Mucosa of gallbladder (tissue), 1 donor: ENCODE results near the gene SON. TPM values are rescaled to one million over a fixed set of nuclear protein-coding genes. Genes with fewer than 3 reads are reported as not detected.
A peak's percentile ranks its signal among the peaks of the same experiment; 100 is the strongest.
"Not testable (repeated sequence)": the region's sequence is repeated elsewhere in the genome, so short reads cannot be mapped to it uniquely, and the experiment has no call there.

Experiments used
- DNase-seq: peaks from one replicate; pipeline ENCODE4 v3.0.0-alpha.2; 2020; ENCODE audit warnings: low spot score
- total RNA-seq: library from RNA; stranded (reverse); gene quantifications from one replicate; pipeline ENCODE4 v1.2.1, GENCODE V29; 2021
- donor health status: DM: no; HTN: no; CAD: no.

SON gene
- total RNA-seq, 1 donor from 2014 or later = 257 TPM

DNA sequence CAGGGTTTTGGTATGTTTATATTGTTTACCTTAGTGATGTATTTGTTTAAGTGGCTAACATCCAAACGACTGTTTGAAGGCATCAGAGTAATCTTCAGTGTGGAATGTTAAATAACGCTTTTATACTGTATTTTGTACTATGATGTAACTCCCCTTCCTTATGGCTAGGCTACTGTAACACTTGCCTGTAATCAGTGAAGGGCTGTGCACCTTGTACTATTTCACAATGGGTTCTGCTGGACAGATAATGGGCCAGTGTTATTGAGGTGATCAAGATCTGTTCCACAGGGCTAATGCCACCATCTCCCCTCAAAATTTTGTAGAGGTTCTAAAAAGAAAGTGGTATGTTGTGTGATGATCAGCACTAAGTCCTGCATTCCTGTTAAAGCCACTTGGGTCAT is 33.9 kb downstream of the SON start:
- DNase-seq = not testable (repeated sequence)

DNA sequence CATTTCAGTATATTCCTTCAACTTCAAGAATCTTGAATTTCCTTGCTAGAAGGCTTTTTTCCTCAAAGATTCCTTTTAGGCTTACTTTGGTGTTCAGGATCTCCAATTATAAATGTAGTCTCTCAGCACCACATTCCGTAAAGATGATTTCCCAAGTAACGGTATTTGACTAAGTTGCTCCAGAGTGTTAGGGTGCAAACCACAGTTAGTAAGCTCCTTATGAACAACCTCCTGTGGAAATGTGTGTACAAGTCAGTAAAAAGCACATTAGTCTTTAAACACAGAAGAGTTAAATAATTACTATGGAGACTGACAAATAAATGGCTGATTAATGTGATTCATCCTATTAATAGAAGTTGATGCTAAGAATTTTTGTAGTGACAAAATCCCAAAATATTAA is 35.4 kb downstream of the SON start:
- DNase-seq = no peak

DNA sequence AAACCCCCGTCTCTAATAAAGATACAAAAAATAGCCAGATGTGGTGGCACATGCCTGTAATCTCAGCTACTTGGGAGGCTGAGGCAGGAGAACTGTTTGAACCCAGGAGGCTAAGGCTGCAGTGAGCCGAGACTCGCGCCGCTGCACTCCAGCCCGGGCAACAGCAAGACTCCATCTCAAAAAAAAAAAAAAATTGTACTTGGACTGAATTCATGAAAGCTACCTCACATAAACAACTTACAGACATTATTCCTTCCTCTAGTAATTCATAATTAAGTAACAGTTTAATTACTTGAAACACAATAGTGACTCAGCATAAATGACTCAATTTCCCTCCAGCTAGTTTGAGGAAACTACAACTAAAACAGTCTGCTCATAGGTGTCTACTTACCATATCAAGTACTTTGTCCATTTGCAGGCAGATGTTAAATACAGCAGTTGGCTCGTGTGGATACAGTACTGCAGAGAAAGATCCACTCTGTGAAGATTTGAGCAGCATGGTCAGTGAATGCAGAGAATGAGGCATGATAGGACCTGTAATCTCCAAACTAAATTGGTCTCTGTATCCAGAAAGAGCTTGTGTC is 36.2 kb downstream of the SON start:
- DNase-seq = no peak

DNA sequence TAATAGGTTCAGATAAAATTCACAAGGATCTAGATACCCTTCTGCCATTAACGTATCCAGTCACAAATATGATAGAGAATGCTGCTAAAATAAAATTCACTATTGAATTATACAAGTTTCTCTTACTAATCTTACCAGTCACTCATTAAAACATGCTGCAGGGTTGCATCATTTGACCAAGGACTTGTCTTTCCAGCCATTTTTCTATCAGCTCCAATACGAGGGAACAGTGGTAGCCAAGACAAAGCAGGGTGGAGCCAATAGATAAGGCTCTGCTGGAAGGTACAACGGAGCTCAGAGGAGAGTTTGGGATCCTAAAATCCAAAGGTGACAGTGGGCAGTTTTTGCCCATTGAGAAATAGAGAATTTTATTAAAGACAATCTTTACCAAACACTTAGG is 41.6 kb downstream of the SON start:
- DNase-seq = no peak

DNA sequence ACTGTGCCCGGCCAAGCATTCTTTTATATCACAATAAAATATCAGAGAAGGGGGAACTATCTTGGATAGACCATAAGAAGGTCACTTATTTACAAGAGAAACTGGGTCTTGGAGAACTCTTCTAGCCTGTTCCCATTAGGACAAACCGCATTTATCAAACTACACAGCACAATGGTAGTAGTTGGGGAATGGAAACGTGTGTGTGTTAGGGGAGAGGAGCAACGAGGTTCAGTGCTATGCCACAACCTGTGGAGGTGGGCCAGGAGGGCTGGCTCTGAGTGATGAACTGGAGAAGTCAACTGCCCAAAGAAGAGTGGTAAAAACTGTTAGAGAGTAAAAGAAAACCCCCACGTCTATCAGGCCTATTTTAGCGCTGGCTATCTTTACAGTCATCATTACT is 44.1 kb downstream of the SON start:
- no peak for DNase-seq

- peak; percentile 17 for DNase-seq
These were observed 45.1 kb downstream of the SON start for GRCh38 chr21:33587792-33588484.

- peak; percentile 90 for DNase-seq
These were observed 45.9 kb downstream of the SON start, which contains the start of gene DONSON for GRCh38 chr21:33588485-33589335. TSS of gene DONSON (minus strand) at chr21:33588684. CDS start at chr21:33588641, 43 bp downstream.

DNA sequence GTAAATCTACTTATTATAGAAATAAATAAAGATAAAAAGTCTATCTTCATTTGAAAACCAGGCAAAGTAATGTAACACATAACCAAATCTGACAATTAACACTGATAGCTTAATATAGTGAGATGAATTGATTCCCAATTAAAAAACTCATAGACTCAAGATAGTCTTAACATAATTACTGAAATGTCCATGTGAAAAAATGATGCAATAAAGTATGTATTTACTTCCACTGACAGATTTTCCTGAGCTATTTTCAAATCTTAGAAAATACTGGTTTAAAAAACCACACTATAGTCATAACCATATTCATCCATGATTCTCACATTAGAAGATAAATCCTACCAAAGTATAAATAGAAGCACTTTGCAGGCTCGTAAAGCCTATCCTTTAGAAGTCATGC is 55.2 kb downstream of the SON start:
- DNase-seq = no peak

DNA sequence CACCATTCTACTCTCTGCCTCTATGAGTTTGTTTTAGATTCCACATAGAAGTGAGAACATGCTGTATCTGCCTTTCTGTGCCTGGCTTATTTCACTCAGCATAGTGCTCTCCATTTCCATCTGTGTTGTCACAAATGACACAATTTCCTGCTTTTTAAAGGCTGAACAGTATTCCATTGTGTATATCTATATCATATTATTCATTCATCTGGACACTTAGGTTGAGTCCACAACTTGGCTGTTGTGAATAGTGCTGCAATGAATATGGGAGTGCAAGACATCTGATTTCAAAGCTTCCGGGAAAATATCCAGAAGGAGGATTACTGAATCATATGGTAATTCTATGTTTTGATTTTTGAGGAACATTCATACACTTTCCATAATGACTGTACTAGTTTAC is 65.7 kb downstream of the SON start:
- DNase-seq = no peak

DNA sequence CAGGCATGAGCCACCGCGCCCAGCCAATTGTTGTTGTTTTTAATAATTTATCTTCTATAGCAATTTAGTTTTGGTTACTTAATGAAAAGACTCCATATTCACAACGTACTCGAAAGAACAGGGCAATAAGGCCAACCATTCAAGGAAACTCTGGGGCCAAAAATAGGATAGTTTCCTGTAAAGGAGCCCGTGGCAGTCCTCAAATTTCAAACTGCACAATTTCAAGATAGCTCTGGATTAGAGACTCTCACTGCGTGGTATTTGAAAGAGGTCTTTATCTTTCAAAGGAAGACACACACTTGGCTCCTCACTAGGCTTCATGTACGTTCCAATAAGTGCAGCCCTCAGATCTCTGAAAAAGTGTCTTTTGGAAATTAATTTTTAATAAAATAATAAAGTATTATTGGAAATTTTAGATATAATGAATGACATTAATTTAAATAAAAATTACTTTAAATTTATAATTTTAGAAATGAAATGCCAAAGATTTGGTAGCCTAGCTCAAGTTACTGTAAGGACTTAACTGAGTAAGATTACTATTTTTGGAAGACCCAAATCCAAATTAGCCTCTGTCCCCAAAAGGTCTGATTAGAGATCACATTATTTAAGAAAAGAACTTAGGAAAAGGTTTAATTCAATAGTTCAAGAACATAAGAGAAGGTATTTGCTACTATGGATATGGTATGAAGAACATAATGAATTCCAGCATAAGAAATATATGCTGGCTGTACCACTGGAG is 68.3 kb downstream of the SON start:
- no peak for DNase-seq

DNA sequence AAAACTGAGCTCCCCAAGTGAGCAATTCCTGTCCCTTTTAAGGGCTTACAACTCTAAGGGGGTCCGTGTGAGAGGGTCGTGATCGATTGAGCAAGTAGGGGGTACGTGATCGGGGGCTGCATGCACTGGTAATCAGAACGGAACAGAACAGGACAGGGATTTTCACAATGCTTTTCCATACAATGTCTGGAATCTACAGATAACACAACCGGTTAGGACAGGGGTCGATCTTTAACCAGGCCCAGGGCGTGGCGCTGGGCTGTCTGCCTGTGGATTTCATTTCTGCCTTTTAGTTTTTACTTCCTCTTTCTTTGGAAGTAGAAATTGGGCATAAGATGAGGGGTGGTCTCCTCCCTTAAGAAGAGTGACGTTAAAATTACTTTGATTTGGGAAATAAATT is 74.7 kb downstream of the SON start:
- DNase-seq = not testable (repeated sequence)

- DNase-seq = no peak
These were observed 75.6 kb downstream of the SON start for GRCh38 chr21:33618407-33618806.

DNA sequence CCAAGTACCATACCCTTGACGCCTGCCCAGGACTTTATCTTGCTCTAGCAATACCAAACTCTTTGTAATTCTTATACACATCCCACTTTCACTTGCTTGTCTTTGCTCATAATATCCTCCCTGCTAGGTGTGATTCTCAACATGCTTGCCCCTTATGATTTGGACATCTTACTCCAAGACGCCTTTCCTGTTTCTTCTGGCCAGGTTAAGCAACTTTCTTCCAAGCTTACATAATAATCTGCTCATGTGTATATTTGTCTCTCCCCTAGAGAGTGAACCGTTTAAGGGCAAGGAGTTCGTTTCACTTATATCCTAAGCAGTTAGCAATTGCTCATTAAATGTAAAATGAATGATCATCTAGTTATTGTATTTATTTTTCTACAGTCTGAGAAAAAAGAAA is 76.9 kb downstream of the SON start:
- no peak for DNase-seq

DNA sequence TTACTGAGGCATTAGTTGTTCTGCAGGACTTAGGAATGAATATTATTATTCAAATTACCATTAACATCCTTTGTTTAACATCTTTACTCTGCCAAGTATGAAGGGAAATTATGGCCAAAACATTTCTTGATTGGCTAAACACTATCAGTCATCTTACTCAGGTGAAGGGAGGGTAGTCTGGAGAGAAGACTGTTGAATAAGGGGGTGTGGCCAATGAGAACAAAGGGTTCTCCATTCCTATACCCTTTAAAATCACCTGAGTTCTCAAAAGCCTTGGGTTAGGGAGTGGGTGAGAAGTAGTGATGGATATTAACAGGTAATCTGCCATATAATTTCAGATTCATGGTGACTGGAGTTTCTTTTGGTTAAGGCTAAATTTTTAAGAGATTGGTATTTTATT is 79.4 kb downstream of the SON start:
- DNase-seq = no peak

DNA sequence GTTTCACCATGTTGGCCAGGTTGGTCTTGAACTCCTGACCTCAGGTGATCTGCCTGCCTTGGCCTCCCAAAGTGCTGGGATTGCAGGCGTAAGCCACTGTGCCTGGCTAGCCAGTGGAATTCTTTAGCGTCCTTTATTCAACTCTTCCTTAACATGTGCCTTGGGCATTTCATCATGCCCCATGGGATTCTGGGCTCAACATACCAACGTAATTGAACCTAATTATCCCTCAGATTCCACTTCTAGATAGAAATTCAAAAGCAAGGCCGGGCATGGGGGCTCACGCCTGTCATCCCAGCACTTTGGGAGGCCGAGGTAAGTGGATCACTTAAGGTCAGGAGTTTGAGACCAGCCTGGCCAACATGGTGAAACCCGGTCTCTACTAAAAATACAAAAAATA is 83.3 kb downstream of the SON start:
- not testable (repeated sequence) for DNase-seq

Other genes with a start within 250 kb of the SON start
- 59.0 TPM for gene IFNAR1, start 218.1 kb upstream of the SON start, total RNA-seq
- 61.3 TPM for gene IFNGR2, start 139.6 kb upstream of the SON start, total RNA-seq
- 95.0 TPM for gene TMEM50B, start 63.1 kb upstream of the SON start, total RNA-seq
- gene DNAJC28, start 51.3 kb upstream of the SON start, total RNA-seq = 2.8 TPM
- gene GART, start 921 bp upstream of the SON start, total RNA-seq = 51.9 TPM
- gene DONSON, start 45.6 kb downstream of the SON start, total RNA-seq = 10.1 TPM
- 29.1 TPM for gene CRYZL1, start 98.7 kb downstream of the SON start, total RNA-seq
- gene ITSN1, start 99.5 kb downstream of the SON start, total RNA-seq = 48.0 TPM